ENCODE measurements around the gene ZC3H18. TPM values are rescaled to one million over a fixed set of nuclear protein-coding genes. Genes with fewer than 3 reads are reported as not detected.

The ZC3H18 gene
- total RNA-seq, 1 experiment from 2014 or later, result 57.8 TPM

GRCh38 chr16:88619859-88620815 lies 49.9 kb downstream of the ZC3H18 start:
- H3K27ac ChIP-seq (ENCODE audit: low read depth, low read length), result no peak overlapping the region
- H3K27me3 ChIP-seq (ENCODE audit: insufficient read depth, low read length), result no peaks in the 10 kb centered on the region
- no peak overlapping the region for H3K9ac ChIP-seq (ENCODE audit: low read length)
- no TSS peak for BruUV-seq (replicated peaks)
- DNase-seq (ENCODE audit: low read depth, low spot score), result no peak
- peaks cover 62% of the 10 kb centered on the region for H3K79me2 ChIP-seq (ENCODE audit: insufficient read depth, low read length)
- ChIA-PET RAD21 (ENCODE audit: low non-redundant PET in 1 of 2, low total read pairs in 2 of 2, uncharacterized antibody in 2 of 2, unreplicated experiment in 2 of 2) (no interaction called here), CTCF (interaction anchor here (2.1 kb wide), 1 partner anchor 13 kb away, joined by 5 read pairs; no protein-coding TSS in a partner anchor), POLR2A (no interaction called here)
- H3K4me2 ChIP-seq (ENCODE audit: low read length), result no peak overlapping the region
- no peaks in the 10 kb centered on the region for H3K9me2 ChIP-seq (ENCODE audit: insufficient read depth)
- ATAC-seq, result no peak
- no peak for TF ChIP-seq ELF1 (IDR thresholded peaks at IDR 0.05; ENCODE audit: borderline replicate concordance, low read depth)
- no peak for TF ChIP-seq SP1 (IDR thresholded peaks at IDR 0.05; ENCODE audit: low read depth)
- TF ChIP-seq EZH2 (IDR thresholded peaks at IDR 0.05), result no peak
- TF ChIP-seq YY1 (IDR thresholded peaks at IDR 0.05; ENCODE audit: extremely low read depth, insufficient replicate concordance, low read depth, low read length), result no peak
- no peak for TF ChIP-seq REST (IDR thresholded peaks at IDR 0.05; ENCODE audit: low read depth)
- TF ChIP-seq ZFX (IDR thresholded peaks at IDR 0.05), result no peak
- TF ChIP-seq CEBPB (IDR thresholded peaks at IDR 0.05; ENCODE audit: low read depth), result no peak
- no peak for TF ChIP-seq RAD21 (IDR thresholded peaks at IDR 0.05; ENCODE audit: low read depth)
- no peak for TF ChIP-seq JUND (IDR thresholded peaks at IDR 0.05)
- TF ChIP-seq ZNF274 (IDR thresholded peaks at IDR 0.05; ENCODE audit: low read depth, low read length), result no peak
- TF ChIP-seq SRF (IDR thresholded peaks at IDR 0.05; ENCODE audit: low read depth), result no peak
- no peak overlapping the region for H3K4me3 ChIP-seq (replicated peaks in 1 of 2; ENCODE audit: low read depth in 1 of 2, low read length in 2 of 2)
- no peaks in the 10 kb centered on the region for H3K4me1 ChIP-seq (ENCODE audit: control insufficient read depth in 1 of 2, insufficient read depth in 2 of 2, low read length in 2 of 2)
- H4K20me1 ChIP-seq (ENCODE audit: insufficient read depth), result no peaks in the 10 kb centered on the region
- intact Hi-C loops (cut with micrococcal nuclease), result no loop called here
- no peak overlapping the region for H2AFZ ChIP-seq (ENCODE audit: low read depth, low read length, poor library complexity, severe bottlenecking)
- H3K9me3 ChIP-seq (ENCODE audit: control insufficient read depth in 1 of 2, insufficient read depth in 1 of 2, low read depth in 1 of 2, low read length in 2 of 2), result no peaks in the 10 kb centered on the region
- H3K36me3 ChIP-seq (ENCODE audit: control insufficient read depth in 1 of 2, insufficient read depth in 2 of 2, low read length in 2 of 2), result peaks cover 37 to 51% of the 10 kb centered on the region in 2 experiments; a peak in 3 of 4 replicates
